NT2/D1 (cell line): ENCODE data around the gene YTHDC1.
A peak's percentile ranks its signal among the peaks of the same experiment; 100 is the strongest.

Experiments
- DNase-seq: peaks from one replicate; pipeline ENCODE4 v3.0.0-alpha.2; 2011; ENCODE audit warnings: low read depth, low spot score
- H3K27me3 ChIP-seq: 2 replicates; pipeline ENCODE4 v1.6.0; 2011; ENCODE audit warnings: mild to moderate bottlenecking; ENCODE audit not compliant: insufficient read length, insufficient read depth
- H3K36me3 ChIP-seq: 2 replicates; pipeline ENCODE4 v1.6.1; 2011; ENCODE audit warnings: mild to moderate bottlenecking, low read length, mixed read lengths; ENCODE audit not compliant: insufficient read depth, insufficient read length
- H3K4me1 ChIP-seq: 2 replicates; pipeline ENCODE4 v1.5.1; 2011; ENCODE audit not compliant: insufficient read depth, insufficient read length
- H3K4me3 ChIP-seq: 2 replicates; pipeline ENCODE4 v1.5.1; 2011; ENCODE audit warnings: low read depth; ENCODE audit not compliant: insufficient read length
- H3K9ac ChIP-seq: 2 replicates; pipeline ENCODE4 v1.6.0; 2011; ENCODE audit warnings: low read depth; ENCODE audit not compliant: insufficient read length
- H3K9me3 ChIP-seq: 2 replicates; pipeline ENCODE4 v1.5.1; 2011; ENCODE audit warnings: mild to moderate bottlenecking, low read length; ENCODE audit not compliant: insufficient read depth
- SUZ12 ChIP-seq: IDR thresholded peaks from 2 replicates; pipeline ENCODE4 v1.6.1; 2011; ENCODE audit not compliant: insufficient read length, insufficient read depth; ENCODE audit errors: extremely low read depth
- YY1 ChIP-seq: IDR thresholded peaks from 2 replicates; pipeline ENCODE4 v1.6.1; 2011; ENCODE audit not compliant: insufficient read length, insufficient read depth
- ZNF274 ChIP-seq: IDR thresholded peaks from 2 replicates; pipeline ENCODE4 v1.6.1; 2011; ENCODE audit warnings: mild to moderate bottlenecking, low read depth, low read length

Gene YTHDC1

DNA sequence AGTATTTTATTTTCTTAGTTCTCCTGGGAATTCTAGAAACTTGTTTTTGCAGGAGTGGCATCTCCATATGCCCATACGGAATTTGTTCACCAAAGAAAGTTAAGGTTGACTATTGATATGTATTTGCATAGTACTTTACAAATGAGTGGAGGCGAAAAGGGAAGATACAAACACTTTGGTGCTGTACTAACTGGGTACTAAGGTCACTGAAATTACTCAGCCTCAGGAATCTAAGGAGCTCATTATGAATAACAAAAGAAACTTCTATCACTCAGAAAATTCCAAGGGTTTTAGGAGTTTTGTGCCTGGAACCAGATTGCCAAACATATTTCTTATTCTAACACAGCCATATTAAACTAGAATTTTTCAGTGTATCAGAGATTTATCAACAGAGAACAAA, 77.0 kb downstream of the YTHDC1 start:
- H3K4me1 ChIP-seq: no peaks in the 10 kb centered on the region

DNA sequence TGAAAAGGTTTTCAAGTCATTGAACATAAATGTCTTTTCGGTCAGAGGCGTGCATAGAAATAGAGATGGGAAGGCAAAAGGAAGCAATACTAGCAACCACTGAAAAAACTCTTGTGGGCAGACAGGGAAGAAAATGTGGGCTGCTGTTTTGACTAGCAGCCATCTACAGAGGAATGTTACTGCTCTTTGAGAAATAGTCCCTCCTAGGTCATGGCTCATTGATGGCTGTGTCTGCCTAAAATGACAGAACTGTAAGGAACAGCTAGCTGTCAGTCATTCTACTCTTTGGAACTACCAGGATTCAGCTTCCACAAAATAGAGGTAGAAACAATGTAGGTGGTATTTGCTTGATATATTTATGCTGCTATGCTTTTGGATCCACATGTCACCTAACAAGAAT, 77.5 kb downstream of the YTHDC1 start:
- H3K36me3 ChIP-seq: no peaks in the 10 kb centered on the region
- H3K9ac ChIP-seq: no peak overlapping the region
- H3K4me1 ChIP-seq: no peaks in the 10 kb centered on the region
- H3K27me3 ChIP-seq: no peaks in the 10 kb centered on the region
- no peak for TF ChIP-seq ZNF274
- TF ChIP-seq YY1: no peak
- no peak for TF ChIP-seq SUZ12
- no peak for DNase-seq
- peaks cover 46% of the 10 kb centered on the region for H3K9me3 ChIP-seq
- no peak overlapping the region for H3K4me3 ChIP-seq

More for the DNA sequence above, 77.0 kb downstream of the YTHDC1 start:
- peak; percentile 56 for DNase-seq
- Histone ChIP-seq H3K27me3 (no peaks in the 10 kb centered on the region), H3K4me3 (no peak overlapping the region), H3K9ac (no peak overlapping the region), H3K9me3 (peaks cover 46% of the 10 kb centered on the region), H3K36me3 (no peaks in the 10 kb centered on the region)
- TF ChIP-seq YY1: no peak
- no peak for TF ChIP-seq ZNF274
- no peak for TF ChIP-seq SUZ12

DNA sequence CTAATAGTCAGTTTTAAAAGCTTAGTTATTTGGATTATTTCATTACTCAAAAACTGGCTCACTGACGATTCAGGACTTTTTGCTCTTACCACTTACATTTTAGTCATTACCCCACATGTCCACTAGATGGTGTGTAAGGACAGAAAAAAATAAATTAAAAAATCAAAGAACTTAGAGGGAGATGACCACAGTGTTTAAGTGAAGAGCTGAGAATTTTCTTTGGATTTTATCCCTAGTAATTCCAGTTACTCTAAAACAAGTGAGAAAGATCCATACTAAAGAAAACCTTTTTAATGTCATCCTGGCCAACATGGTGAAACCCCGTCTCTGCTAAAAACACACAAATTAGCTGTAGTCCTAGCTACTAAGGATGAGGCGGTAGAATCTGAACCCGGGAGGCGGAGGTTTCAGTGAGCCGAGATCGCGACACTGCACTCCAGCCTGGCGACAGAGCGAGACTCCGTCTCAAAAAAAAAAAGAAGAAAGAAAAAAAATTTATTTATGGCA, 78.0 kb downstream of the YTHDC1 start:
- Histone ChIP-seq H3K4me1 (no peaks in the 10 kb centered on the region), H3K4me3 (no peak overlapping the region), H3K36me3 (no peaks in the 10 kb centered on the region), H3K27me3 (no peaks in the 10 kb centered on the region), H3K9me3 (peaks cover 46% of the 10 kb centered on the region), H3K9ac (no peak overlapping the region)
- DNase-seq: no peak
- TF ChIP-seq YY1 (no peak), ZNF274 (no peak), SUZ12 (no peak)

GRCh38 chr4:68267433-68267944, 82.4 kb downstream of the YTHDC1 start:
- peaks cover 32% of the 10 kb centered on the region for H3K9me3 ChIP-seq
- no peaks in the 10 kb centered on the region for H3K36me3 ChIP-seq
- H3K27me3 ChIP-seq: no peaks in the 10 kb centered on the region
- H3K4me1 ChIP-seq: no peaks in the 10 kb centered on the region
- TF ChIP-seq ZNF274 (no peak), SUZ12 (no peak), YY1 (no peak)
- no peak overlapping the region for H3K4me3 ChIP-seq
- H3K9ac ChIP-seq: no peak overlapping the region
- DNase-seq: no peak

GRCh38 chr4:68264875-68265565, 84.9 kb downstream of the YTHDC1 start:
- no peaks in the 10 kb centered on the region for H3K27me3 ChIP-seq
- TF ChIP-seq ZNF274: no peak
- TF ChIP-seq YY1: no peak
- no peak for TF ChIP-seq SUZ12

More at GRCh38 chr4:68264875-68265565, 84.9 kb downstream of the YTHDC1 start:
- H3K9ac ChIP-seq: no peak overlapping the region
- no peaks in the 10 kb centered on the region for H3K36me3 ChIP-seq
- no peak for DNase-seq
- no peak overlapping the region for H3K4me3 ChIP-seq
- H3K4me1 ChIP-seq: no peaks in the 10 kb centered on the region
- H3K9me3 ChIP-seq: peaks cover 17% of the 10 kb centered on the region
